Measurements from ENCODE around the gene JAG2.

The JAG2 gene

GRCh38 chr14:105180592-105181548, 12.3 kb upstream of the JAG2 start, which contains the start of gene NUDT14:
NUDT14 (minus strand) TSS chr14:105181312; CDS start chr14:105181209, 103 bp downstream.
- H3K9me3 Mint-ChIP-seq, result no peaks in the 10 kb centered on the region
- H3K27ac Mint-ChIP-seq, result no peak within 1 kb of the TSS
- H3K4me3 Mint-ChIP-seq, result peak within 1 kb of the TSS; percentile 59
- peak; percentile 81 for ATAC-seq
- DNase-seq (ENCODE audit: low spot score in 2 of 2), result peak; percentile 78 to 85
- H3K4me1 Mint-ChIP-seq, result peaks cover 19% of the 10 kb centered on the region
- peaks cover 2% of the 10 kb centered on the region for H3K36me3 Mint-ChIP-seq

GRCh38 chr14:105179191-105179590, 10.6 kb upstream of the JAG2 start:
- DNase-seq (ENCODE audit: low spot score in 2 of 2) (no peak), ATAC-seq (no peak)
- Mint-ChIP-seq H3K9me3 (no peaks in the 10 kb centered on the region), H3K4me3 (no peak overlapping the region), H3K4me1 (peaks cover 30% of the 10 kb centered on the region), H3K36me3 (no peaks in the 10 kb centered on the region), H3K27ac (no peak overlapping the region)

- DNase-seq (ENCODE audit: low spot score in 2 of 2), result no peak
- Mint-ChIP-seq H3K9me3 (no peaks in the 10 kb centered on the region), H3K36me3 (no peaks in the 10 kb centered on the region), H3K4me3 (no peak overlapping the region), H3K4me1 (peaks cover 33% of the 10 kb centered on the region), H3K27ac (no peak overlapping the region)
- ATAC-seq, result no peak
These were observed 10.2 kb upstream of the JAG2 start for GRCh38 chr14:105178868-105179140.

GRCh38 chr14:105178069-105178867, 9.7 kb upstream of the JAG2 start:
- Mint-ChIP-seq H3K36me3 (no peaks in the 10 kb centered on the region), H3K9me3 (no peaks in the 10 kb centered on the region), H3K27ac (no peak overlapping the region), H3K4me3 (no peak overlapping the region), H3K4me1 (peaks cover 33% of the 10 kb centered on the region)
- DNase-seq (ENCODE audit: low spot score in 2 of 2), result no peak
- no peak for ATAC-seq

GRCh38 chr14:105177082-105177481, 8.5 kb upstream of the JAG2 start:
- Mint-ChIP-seq H3K4me1 (peaks cover 33% of the 10 kb centered on the region), H3K27ac (peak overlapping the region; percentile 37), H3K36me3 (no peaks in the 10 kb centered on the region), H3K9me3 (no peaks in the 10 kb centered on the region), H3K4me3 (no peak overlapping the region)
- ATAC-seq (no peak), DNase-seq (ENCODE audit: low spot score in 2 of 2) (no peak)

GRCh38 chr14:105176513-105176912, 7.9 kb upstream of the JAG2 start:
- no peak overlapping the region for H3K4me3 Mint-ChIP-seq
- peaks cover 39% of the 10 kb centered on the region for H3K4me1 Mint-ChIP-seq
- no peak for ATAC-seq
- H3K27ac Mint-ChIP-seq, result peak overlapping the region; percentile 37
- no peak for DNase-seq (ENCODE audit: low spot score in 2 of 2)
- no peaks in the 10 kb centered on the region for H3K9me3 Mint-ChIP-seq
- no peaks in the 10 kb centered on the region for H3K36me3 Mint-ChIP-seq

GRCh38 chr14:105173901-105174894, 5.6 kb upstream of the JAG2 start:
- Mint-ChIP-seq H3K4me3 (peak overlapping the region; percentile 59), H3K27ac (peak overlapping the region; percentile 88)

GRCh38 chr14:105173145-105173544, 4.6 kb upstream of the JAG2 start:
- H3K36me3 Mint-ChIP-seq, result no peaks in the 10 kb centered on the region
- DNase-seq (ENCODE audit: low spot score in 2 of 2), result no peak
- no peak for ATAC-seq
- no peak overlapping the region for H3K27ac Mint-ChIP-seq
- H3K9me3 Mint-ChIP-seq, result no peaks in the 10 kb centered on the region
- H3K4me1 Mint-ChIP-seq, result peaks cover 39% of the 10 kb centered on the region
- no peak overlapping the region for H3K4me3 Mint-ChIP-seq

More at GRCh38 chr14:105173901-105174894, 5.6 kb upstream of the JAG2 start:
- peak; percentile 43 for ATAC-seq
- no peaks in the 10 kb centered on the region for H3K9me3 Mint-ChIP-seq
- peaks cover 38% of the 10 kb centered on the region for H3K4me1 Mint-ChIP-seq
- peak; percentile 37 to 76 for DNase-seq (ENCODE audit: low spot score in 2 of 2)
- H3K36me3 Mint-ChIP-seq, result no peaks in the 10 kb centered on the region

GRCh38 chr14:105172476-105172875, 3.9 kb upstream of the JAG2 start:
- peaks cover 39% of the 10 kb centered on the region for H3K4me1 Mint-ChIP-seq
- H3K36me3 Mint-ChIP-seq, result no peaks in the 10 kb centered on the region
- no peak overlapping the region for H3K4me3 Mint-ChIP-seq
- DNase-seq (ENCODE audit: low spot score in 2 of 2), result no peak
- H3K9me3 Mint-ChIP-seq, result no peaks in the 10 kb centered on the region
- no peak overlapping the region for H3K27ac Mint-ChIP-seq
- no peak for ATAC-seq

- Mint-ChIP-seq H3K4me1 (peaks cover 31% of the 10 kb centered on the region), H3K9me3 (no peaks in the 10 kb centered on the region), H3K36me3 (no peaks in the 10 kb centered on the region), H3K4me3 (no peak overlapping the region), H3K27ac (no peak overlapping the region)
- ATAC-seq (no peak), DNase-seq (ENCODE audit: low spot score in 2 of 2) (peak in 1 of 2 donors; percentile 54)
These were observed 2.6 kb upstream of the JAG2 start for GRCh38 chr14:105171004-105171673.

GRCh38 chr14:105169776-105170655, 1.4 kb upstream of the JAG2 start:
- Mint-ChIP-seq H3K27ac (no peak overlapping the region), H3K4me3 (peak overlapping the region; percentile 71), H3K36me3 (no peaks in the 10 kb centered on the region), H3K9me3 (no peaks in the 10 kb centered on the region), H3K4me1 (peaks cover 25% of the 10 kb centered on the region)
- DNase-seq (ENCODE audit: low spot score in 2 of 2) (no peak), ATAC-seq (no peak)

GRCh38 chr14:105168979-105169507, 467 bp upstream of the JAG2 start:
- ATAC-seq, result peak; percentile 44
- Mint-ChIP-seq H3K4me3 (peak overlapping the region; percentile 71), H3K9me3 (no peaks in the 10 kb centered on the region), H3K27ac (no peak overlapping the region), H3K36me3 (no peaks in the 10 kb centered on the region), H3K4me1 (peaks cover 16% of the 10 kb centered on the region)
- DNase-seq (ENCODE audit: low spot score in 2 of 2), result no peak

- DNase-seq (ENCODE audit: low spot score in 2 of 2) (no peak), ATAC-seq (no peak)
These were observed 519 bp downstream of the JAG2 start for GRCh38 chr14:105168093-105168420.

More at GRCh38 chr14:105168093-105168420, 519 bp downstream of the JAG2 start:
- Mint-ChIP-seq H3K27ac (no peak overlapping the region), H3K4me3 (peak overlapping the region; percentile 46), H3K36me3 (no peaks in the 10 kb centered on the region), H3K9me3 (no peaks in the 10 kb centered on the region), H3K4me1 (peaks cover 14% of the 10 kb centered on the region)

Data from stimulated activated effector memory CD8-positive, alpha-beta T cell treated with anti-CD3 and anti-CD28 coated beads, Interleukin-12 subunit alpha, Interleukin-12 subunit beta, amount 100 ng/mL, for 72 hours (primary cell).